Measurements from ENCODE around the gene TRMO. TPM values are rescaled to one million over a fixed set of nuclear protein-coding genes. Genes with fewer than 3 reads are reported as not detected.

Gene TRMO
- total RNA-seq, 2 experiments from 2014 or later = 42.8 to 45.8 TPM

DNA sequence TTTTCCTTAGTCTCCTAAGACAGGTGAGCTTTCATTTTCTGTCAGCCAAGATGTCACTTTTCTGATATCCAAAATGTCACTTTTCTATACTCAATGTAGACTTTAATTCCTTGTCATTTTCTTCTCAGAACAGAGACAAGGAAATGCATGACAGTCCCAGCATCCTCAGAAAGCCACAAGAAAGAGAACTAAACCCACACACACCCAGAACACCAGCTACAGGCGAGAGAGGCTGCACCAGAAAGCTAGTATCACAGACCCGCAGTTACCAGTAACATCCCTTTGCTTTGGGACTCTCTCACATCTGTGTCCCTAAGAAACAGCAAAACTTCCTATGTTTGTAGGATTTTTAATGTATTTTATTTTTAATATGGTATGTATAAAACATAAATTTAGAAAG, 17.1 kb downstream of the TRMO start:
- Histone ChIP-seq H3K4me3 (ENCODE audit: low read length) (peak overlapping the region; percentile 44), H3K4me1 (ENCODE audit: insufficient read depth, low read length) (peaks cover 93% of the 10 kb centered on the region), H3K36me3 (ENCODE audit: insufficient read depth, low read length) (peaks cover 39% of the 10 kb centered on the region), H3K27me3 (ENCODE audit: control insufficient read depth in 1 of 2, insufficient read depth in 2 of 2, low read length in 2 of 2) (no peaks in the 10 kb centered on the region), H3K27ac (ENCODE audit: low read depth in 1 of 2, low read length in 2 of 2) (peak overlapping the region; percentile 81 to 86), H3K9me3 (ENCODE audit: control insufficient read depth in 1 of 2, insufficient read depth in 1 of 2, low read length in 2 of 2) (no peaks in the 10 kb centered on the region)
- DNase-seq = peak; percentile 34 to 89 (median 46)
- ChIA-PET POLR2A (interaction anchor here (0.6 to 9.8 kb wide), 24 partner anchors 9 to 351 kb away, joined by 3 to 335 read pairs (median 4); partner anchors contain the start of genes ANP32B, NANS, NCBP1 and TBC1D2), CTCF (interaction anchor here (1.2 to 14.2 kb wide), 5 partner anchors 9 to 169 kb away, joined by 4 to 221 read pairs (median 13); partner anchors contain the start of genes ANP32B and TRMO)
- Mint-ChIP-seq H3K4me1 (ENCODE audit: low read depth) (peaks cover 94% of the 10 kb centered on the region), H3K4me3 (peak overlapping the region; percentile 80), H3K27me3 (no peaks in the 10 kb centered on the region), H3K27ac (peak overlapping the region; percentile 96), H3K36me3 (ENCODE audit: low read depth) (peaks cover 64% of the 10 kb centered on the region), H3K9me3 (no peaks in the 10 kb centered on the region)
- TF ChIP-seq CTCF (IDR thresholded peaks at IDR 0.05) = no peak
- intact Hi-C loops (cut with DNase I, micrococcal nuclease) = loop anchor here in 1 of 2 experiments (1.0 to 10.0 kb wide), 6 partner anchors 14 to 352 kb away; partner anchors contain the start of genes ANP32B, NCBP1, TBC1D2 and TRMO
- ATAC-seq (ENCODE audit: poor library complexity) = peak; percentile 64

GRCh38 chr9:97904725-97905124, 17.6 kb downstream of the TRMO start:
- H3K4me1 ChIP-seq (ENCODE audit: insufficient read depth, low read length) = peaks cover 91% of the 10 kb centered on the region
- peak overlapping the region; percentile 80 for H3K4me3 Mint-ChIP-seq
- peak overlapping the region; percentile 81 to 86 for H3K27ac ChIP-seq (ENCODE audit: low read depth in 1 of 2, low read length in 2 of 2)
- no peaks in the 10 kb centered on the region for H3K27me3 ChIP-seq (ENCODE audit: control insufficient read depth in 1 of 2, insufficient read depth in 2 of 2, low read length in 2 of 2)
- peak; percentile 33 to 83 (median 58) for DNase-seq
- peaks cover 94% of the 10 kb centered on the region for H3K4me1 Mint-ChIP-seq (ENCODE audit: low read depth)
- H3K27ac Mint-ChIP-seq = peak overlapping the region; percentile 96
- no peaks in the 10 kb centered on the region for H3K27me3 Mint-ChIP-seq
- H3K9me3 ChIP-seq (ENCODE audit: control insufficient read depth in 1 of 2, insufficient read depth in 1 of 2, low read length in 2 of 2) = no peaks in the 10 kb centered on the region
- peaks cover 37% of the 10 kb centered on the region for H3K36me3 ChIP-seq (ENCODE audit: insufficient read depth, low read length)
- intact Hi-C loops (cut with DNase I, micrococcal nuclease) = loop anchor here (1.0 to 10.0 kb wide), 8 partner anchors 14 to 358 kb away; partner anchors contain the start of genes ANP32B (in 1 of the 2), NCBP1 (in 1 of the 2), TBC1D2 (in 1 of the 2) and TRMO (in 1 of the 2)
- H3K4me3 ChIP-seq (ENCODE audit: low read length) = peak overlapping the region; percentile 44
- ChIA-PET POLR2A (interaction anchor here (0.6 to 9.8 kb wide), 23 partner anchors 9 to 351 kb away, joined by 3 to 335 read pairs (median 5); partner anchors contain the start of genes ANP32B, NANS, NCBP1 and TBC1D2), CTCF (interaction anchor here (1.2 to 14.2 kb wide), 5 partner anchors 9 to 170 kb away, joined by 4 to 221 read pairs (median 13); partner anchors contain the start of genes ANP32B and TRMO)
- TF ChIP-seq CTCF (IDR thresholded peaks at IDR 0.05) = no peak
- no peaks in the 10 kb centered on the region for H3K9me3 Mint-ChIP-seq
- peak; percentile 69 for ATAC-seq (ENCODE audit: poor library complexity)
- peaks cover 59% of the 10 kb centered on the region for H3K36me3 Mint-ChIP-seq (ENCODE audit: low read depth)

DNA sequence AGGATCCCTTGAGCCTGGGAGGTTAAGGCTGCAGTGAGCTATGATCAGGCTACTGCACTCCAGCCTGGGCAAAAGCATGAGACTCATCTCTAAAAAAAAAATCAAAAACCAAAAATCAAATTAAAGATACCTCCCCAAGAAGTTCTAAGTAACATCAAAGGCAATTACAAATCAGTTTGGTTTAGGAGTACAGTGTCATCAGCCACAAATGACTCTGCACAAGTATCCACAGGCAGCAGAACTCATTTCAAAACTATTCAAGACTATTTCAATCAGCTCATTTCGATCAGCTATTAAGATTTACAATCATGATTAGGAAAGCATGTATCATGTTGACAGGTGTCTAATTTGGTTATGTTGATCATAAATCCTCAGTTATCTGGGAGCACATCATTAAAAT, 19.1 kb downstream of the TRMO start:
- TF ChIP-seq CTCF (IDR thresholded peaks at IDR 0.05) = no peak
- DNase-seq = no peak
- Histone ChIP-seq H3K27ac (ENCODE audit: low read depth in 1 of 2, low read length in 2 of 2) (peak overlapping the region; percentile 36 to 81), H3K4me3 (ENCODE audit: low read length) (no peak overlapping the region), H3K9me3 (ENCODE audit: control insufficient read depth in 1 of 2, insufficient read depth in 1 of 2, low read length in 2 of 2) (no peaks in the 10 kb centered on the region), H3K27me3 (ENCODE audit: control insufficient read depth in 1 of 2, insufficient read depth in 2 of 2, low read length in 2 of 2) (no peaks in the 10 kb centered on the region), H3K4me1 (ENCODE audit: insufficient read depth, low read length) (peaks cover 76% of the 10 kb centered on the region), H3K36me3 (ENCODE audit: insufficient read depth, low read length) (peaks cover 24% of the 10 kb centered on the region)
- Mint-ChIP-seq H3K9me3 (no peaks in the 10 kb centered on the region), H3K4me1 (ENCODE audit: low read depth) (peaks cover 86% of the 10 kb centered on the region), H3K4me3 (peak overlapping the region; percentile 65), H3K27ac (peak overlapping the region; percentile 96), H3K27me3 (no peaks in the 10 kb centered on the region), H3K36me3 (ENCODE audit: low read depth) (peaks cover 46% of the 10 kb centered on the region)
- CTCF ChIA-PET = interaction anchor here (1.2 to 14.2 kb wide), 4 partner anchors 12 to 215 kb away, joined by 3 to 221 read pairs (median 46); partner anchors contain the start of genes ANP32B and TRMO
- POLR2A ChIA-PET = interaction anchor here (1.8 to 9.8 kb wide), 3 partner anchors 14 to 80 kb away, joined by 5 to 335 read pairs (median 11); partner anchors contain the start of genes ANP32B and TRMO
- ATAC-seq (ENCODE audit: poor library complexity) = no peak
- intact Hi-C loops (cut with DNase I, micrococcal nuclease) = loop anchor here (5.0 to 10.0 kb wide), 3 partner anchors 101 to 359 kb away; partner anchors contain the start of genes NCBP1 (in 1 of the 2) and TSTD2 (in 1 of the 2)
